ENCODE results near the gene ACKR2. TPM values are rescaled to one million over a fixed set of nuclear protein-coding genes. Genes with fewer than 3 reads are reported as not detected.
A peak's percentile ranks its signal among the peaks of the same experiment; 100 is the strongest.
"Not testable (repeated sequence)": the region's sequence is repeated elsewhere in the genome, so short reads cannot be mapped to it uniquely, and the experiment has no call there.

The ACKR2 gene
- total RNA-seq, 1 donor: 0.10 TPM

DNA sequence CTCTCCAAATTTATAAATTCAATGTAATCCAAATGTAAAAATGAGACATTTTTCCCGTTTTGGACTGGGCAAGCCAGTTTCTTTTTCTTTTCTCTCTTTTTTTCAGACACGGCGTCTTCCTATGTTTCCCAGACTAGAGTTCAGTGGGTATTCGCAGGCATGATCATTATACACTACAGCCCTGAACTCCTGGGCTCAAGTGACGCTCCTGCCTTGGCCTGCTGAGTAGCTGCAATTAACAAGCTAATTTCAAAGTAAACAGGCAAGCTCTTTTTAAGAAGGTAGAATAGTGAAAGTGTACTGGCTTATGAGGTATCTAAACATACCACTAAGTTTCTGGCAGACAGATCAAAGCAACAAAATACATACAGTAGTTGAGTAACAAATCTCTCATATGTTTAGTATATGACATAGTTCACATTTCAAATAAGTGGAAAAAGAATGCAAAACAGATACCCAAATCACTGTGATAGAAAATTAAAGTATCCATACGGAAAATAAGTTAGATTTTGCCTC lies 18.5 kb upstream of the ACKR2 start:
- Histone ChIP-seq H3K4me3 (ENCODE audit: low read length) (no peak overlapping the region), H3K4me1 (ENCODE audit: insufficient read depth, low read length) (no peaks in the 10 kb centered on the region), H3K9me3 (ENCODE audit: low read depth, low read length) (no peaks in the 10 kb centered on the region), H3K27me3 (ENCODE audit: insufficient read depth, low read length) (no peaks in the 10 kb centered on the region)

DNA sequence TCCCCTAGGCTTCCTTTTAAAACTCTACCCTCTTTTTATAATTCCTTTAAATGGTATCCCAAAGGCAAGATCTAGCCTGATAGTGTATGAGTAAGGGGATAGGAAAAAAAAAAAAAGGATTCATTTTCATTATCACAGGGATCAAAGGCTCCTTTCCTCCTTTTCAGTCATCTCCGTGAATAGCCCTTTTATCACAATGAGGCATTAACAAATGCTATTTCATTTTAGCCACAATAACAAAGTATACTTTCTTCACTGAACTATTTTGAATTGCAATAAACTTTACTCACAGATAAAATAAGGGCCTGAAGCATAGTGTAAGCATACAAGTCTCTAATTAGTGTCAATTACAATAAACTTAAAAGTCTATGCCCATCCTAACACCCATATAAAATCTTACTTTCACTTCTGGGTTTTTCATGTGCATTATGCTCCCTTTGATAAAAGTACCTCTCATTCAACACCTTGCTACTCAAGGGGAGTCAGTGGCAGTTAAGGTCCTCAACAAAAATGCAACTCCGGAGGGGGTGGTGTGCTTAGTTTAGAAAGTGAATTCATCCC lies 13.5 kb upstream of the ACKR2 start:
- H3K4me1 ChIP-seq (ENCODE audit: insufficient read depth, low read length): peaks cover 9% of the 10 kb centered on the region
- H3K9me3 ChIP-seq (ENCODE audit: low read depth, low read length): no peaks in the 10 kb centered on the region
- no peaks in the 10 kb centered on the region for H3K27me3 ChIP-seq (ENCODE audit: insufficient read depth, low read length)
- no peak overlapping the region for H3K4me3 ChIP-seq (ENCODE audit: low read length)

DNA sequence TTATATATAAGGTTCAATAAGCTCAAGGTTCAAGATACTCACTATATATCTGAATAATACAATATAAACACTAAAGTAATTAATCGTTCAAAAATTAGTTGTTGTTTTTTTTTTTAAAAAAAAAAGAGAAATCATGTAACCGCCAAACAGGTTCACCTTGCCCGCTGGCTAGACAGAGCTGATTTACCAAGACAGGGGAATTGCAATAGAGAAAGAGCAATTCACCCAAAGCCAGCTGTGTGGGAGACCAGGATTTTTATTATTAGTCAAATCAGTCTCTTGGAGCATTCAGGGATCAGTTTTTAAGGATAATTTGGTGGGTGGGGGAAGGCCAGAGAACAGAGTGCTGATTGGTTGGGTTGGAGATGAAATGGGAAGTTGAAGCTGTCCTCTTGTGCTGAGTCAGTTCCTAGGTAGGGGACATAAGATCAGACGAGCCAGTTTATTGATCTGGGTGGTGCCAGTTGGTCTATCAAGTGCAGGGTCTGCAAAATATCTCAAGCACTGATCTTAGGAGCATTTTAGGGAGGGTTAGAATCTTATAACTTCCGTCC lies 12.8 kb upstream of the ACKR2 start:
- Histone ChIP-seq H3K4me3 (ENCODE audit: low read length) (no peak overlapping the region), H3K4me1 (ENCODE audit: insufficient read depth, low read length) (peaks cover 14% of the 10 kb centered on the region), H3K27me3 (ENCODE audit: insufficient read depth, low read length) (no peaks in the 10 kb centered on the region), H3K9me3 (ENCODE audit: low read depth, low read length) (no peaks in the 10 kb centered on the region)

DNA sequence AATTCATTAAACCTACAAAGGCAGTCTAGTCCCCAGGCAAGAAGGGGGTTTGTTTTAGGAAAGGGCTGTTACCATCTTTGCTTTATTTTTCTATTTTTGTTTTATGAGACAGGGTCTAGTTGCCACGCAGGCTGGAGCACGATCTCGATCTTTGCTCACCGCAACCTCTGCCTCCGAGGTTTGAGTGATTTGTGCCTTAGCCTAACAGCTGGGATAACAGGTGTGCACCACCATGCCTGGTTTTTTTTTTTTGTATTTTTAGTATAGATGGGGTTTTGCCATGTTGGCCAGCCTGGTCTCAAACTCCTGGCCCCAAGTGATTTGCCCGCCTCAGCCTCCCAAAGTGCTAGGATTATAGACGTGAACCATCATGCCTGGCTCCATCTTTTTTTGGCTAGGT lies 9.9 kb upstream of the ACKR2 start:
- Histone ChIP-seq H3K9me3 (ENCODE audit: low read depth, low read length) (no peaks in the 10 kb centered on the region), H3K27me3 (ENCODE audit: insufficient read depth, low read length) (no peaks in the 10 kb centered on the region), H3K4me1 (ENCODE audit: insufficient read depth, low read length) (peaks cover 24% of the 10 kb centered on the region), H3K4me3 (ENCODE audit: low read length) (no peak overlapping the region)

DNA sequence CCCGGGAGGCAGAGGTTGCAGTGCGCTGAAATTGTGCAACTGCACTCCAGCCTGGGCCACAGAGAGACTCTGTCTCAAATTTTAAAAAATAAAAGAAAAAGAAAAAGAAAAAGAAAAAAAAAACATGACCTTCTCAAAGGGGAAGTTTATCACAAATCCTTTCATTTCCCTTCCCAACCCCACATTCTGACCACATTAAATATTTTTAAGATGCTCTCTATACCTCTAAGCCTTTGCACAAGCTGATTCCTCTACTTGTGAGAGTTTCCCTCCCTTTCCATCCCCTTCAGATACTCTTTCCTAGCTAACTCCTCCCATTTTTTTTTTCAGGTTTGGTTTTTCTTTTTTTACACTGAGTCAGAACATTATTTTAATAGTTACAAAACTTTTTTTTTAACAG lies 9.0 kb upstream of the ACKR2 start:
- peaks cover 29% of the 10 kb centered on the region for H3K4me1 ChIP-seq (ENCODE audit: insufficient read depth, low read length)
- no peaks in the 10 kb centered on the region for H3K9me3 ChIP-seq (ENCODE audit: low read depth, low read length)

DNA sequence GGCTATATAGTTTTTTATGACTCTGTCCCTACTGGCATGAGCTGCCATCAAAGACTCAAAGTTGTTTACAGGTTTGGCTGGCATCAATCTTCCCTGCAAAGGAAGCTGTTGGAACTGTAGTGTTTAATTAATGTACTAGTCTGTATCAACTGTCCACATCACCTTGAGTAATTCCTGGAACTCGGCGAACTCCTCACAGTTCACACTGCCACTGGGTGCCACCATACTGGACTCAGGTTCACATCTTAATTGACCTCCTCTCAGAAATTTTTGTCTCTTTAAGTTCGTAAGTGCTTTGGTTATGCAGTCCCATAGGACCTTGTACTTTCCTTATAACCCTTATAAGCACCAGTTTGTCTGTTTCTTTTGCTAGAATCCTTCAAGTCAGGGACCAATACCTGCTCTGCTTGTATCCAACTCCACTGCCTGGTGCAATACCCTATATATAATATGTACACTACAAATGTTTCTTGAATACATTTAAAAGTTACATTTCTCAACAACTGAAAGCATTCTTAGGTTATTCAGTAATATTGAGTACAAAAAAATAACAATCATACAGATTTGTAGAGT lies 8.1 kb upstream of the ACKR2 start:
- H3K4me1 ChIP-seq (ENCODE audit: insufficient read depth, low read length): peaks cover 30% of the 10 kb centered on the region
- no peaks in the 10 kb centered on the region for H3K9me3 ChIP-seq (ENCODE audit: low read depth, low read length)
- no peak overlapping the region for H3K4me3 ChIP-seq (ENCODE audit: low read length)
- no peaks in the 10 kb centered on the region for H3K27me3 ChIP-seq (ENCODE audit: insufficient read depth, low read length)

More for the DNA sequence above, 9.0 kb upstream of the ACKR2 start:
- no peak overlapping the region for H3K4me3 ChIP-seq (ENCODE audit: low read length)
- no peaks in the 10 kb centered on the region for H3K27me3 ChIP-seq (ENCODE audit: insufficient read depth, low read length)

DNA sequence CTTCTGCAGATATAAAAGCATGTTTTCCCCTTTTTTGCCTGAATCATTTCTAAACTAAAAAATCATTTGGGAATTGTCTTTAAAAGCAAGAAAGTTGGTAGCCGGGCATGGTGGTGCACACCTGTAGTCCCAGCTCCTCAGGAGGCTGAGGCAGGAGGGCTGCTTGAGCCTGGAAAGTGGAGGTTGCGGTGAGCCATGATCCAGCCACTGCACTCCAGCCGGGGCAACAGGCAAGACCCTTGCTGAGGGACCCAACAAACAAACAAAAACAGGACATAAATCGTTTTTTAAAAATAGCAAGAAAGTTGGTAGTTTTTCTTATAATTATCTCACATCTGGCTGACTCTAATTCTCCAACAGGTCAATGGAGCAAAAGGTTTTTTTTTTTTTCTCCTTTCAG lies 7.5 kb upstream of the ACKR2 start:
- peaks cover 3% of the 10 kb centered on the region for H3K27me3 ChIP-seq (ENCODE audit: insufficient read depth, low read length)
- H3K4me3 ChIP-seq (ENCODE audit: low read length): no peak overlapping the region
- no peaks in the 10 kb centered on the region for H3K9me3 ChIP-seq (ENCODE audit: low read depth, low read length)
- H3K4me1 ChIP-seq (ENCODE audit: insufficient read depth, low read length): peaks cover 30% of the 10 kb centered on the region

DNA sequence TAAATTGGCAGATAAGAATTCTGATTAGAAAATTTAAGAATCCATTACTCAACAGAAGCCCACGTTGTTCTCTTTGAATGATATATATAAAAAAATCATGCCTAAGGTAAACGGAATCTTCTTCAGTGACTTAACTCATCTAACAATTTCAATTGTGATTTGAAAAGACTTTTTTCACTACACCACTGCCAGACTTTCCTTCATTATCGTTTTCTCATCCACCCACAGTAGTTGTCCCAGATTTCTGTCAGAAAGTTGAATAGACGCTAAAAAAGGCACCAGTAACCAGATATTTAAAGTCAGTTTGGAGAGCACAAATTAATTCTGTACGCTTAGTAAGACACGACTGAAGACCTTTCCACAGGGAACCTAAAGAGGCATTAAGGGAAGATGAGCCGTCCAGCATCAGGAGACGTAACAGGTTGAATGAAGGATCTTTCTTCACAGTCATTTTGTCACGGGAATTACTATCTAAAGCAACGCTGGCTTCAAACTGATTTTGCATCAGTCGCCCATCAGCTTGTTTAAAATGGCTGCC lies 6.3 kb upstream of the ACKR2 start:
- peaks cover 30% of the 10 kb centered on the region for H3K4me1 ChIP-seq (ENCODE audit: insufficient read depth, low read length)
- peak overlapping the region; percentile 91 for H3K4me3 ChIP-seq (ENCODE audit: low read length)
- peaks cover 3% of the 10 kb centered on the region for H3K27me3 ChIP-seq (ENCODE audit: insufficient read depth, low read length)
- no peaks in the 10 kb centered on the region for H3K9me3 ChIP-seq (ENCODE audit: low read depth, low read length)

DNA sequence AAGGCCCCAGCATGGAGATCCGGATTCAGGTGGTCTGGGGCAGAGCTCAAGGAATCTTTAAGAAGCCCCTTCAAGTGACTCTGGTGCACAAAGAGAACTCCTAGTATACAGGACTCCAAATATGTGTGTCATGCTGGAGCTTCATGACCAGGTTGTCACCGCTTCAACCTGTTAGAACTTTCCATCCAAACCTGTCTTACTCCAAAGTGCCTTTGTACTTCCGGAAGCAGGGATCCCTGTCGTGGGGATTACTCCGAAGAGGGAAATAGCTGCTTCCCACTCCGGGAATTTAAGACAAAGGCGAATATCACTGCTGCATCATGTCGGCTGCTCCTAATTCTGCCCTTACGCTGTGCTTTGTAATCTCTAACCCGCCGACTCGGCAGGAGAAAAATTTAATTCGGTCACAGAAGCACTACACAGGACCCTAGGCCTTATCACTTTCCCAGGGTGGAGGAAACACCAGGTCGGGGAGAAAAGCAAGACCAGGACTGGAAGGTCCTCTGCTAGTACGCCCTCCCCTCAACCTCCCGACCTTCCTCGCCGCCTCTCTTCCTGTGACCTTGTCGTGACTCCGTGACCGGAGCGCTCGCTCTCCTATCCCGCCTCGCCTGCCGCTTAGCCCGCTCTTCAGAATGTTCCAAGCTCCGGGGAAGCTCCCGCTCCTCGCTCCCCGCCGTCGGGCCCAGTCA lies 5.7 kb upstream of the ACKR2 start:
- H3K9me3 ChIP-seq (ENCODE audit: low read depth, low read length): no peaks in the 10 kb centered on the region
- peaks cover 3% of the 10 kb centered on the region for H3K27me3 ChIP-seq (ENCODE audit: insufficient read depth, low read length)

DNA sequence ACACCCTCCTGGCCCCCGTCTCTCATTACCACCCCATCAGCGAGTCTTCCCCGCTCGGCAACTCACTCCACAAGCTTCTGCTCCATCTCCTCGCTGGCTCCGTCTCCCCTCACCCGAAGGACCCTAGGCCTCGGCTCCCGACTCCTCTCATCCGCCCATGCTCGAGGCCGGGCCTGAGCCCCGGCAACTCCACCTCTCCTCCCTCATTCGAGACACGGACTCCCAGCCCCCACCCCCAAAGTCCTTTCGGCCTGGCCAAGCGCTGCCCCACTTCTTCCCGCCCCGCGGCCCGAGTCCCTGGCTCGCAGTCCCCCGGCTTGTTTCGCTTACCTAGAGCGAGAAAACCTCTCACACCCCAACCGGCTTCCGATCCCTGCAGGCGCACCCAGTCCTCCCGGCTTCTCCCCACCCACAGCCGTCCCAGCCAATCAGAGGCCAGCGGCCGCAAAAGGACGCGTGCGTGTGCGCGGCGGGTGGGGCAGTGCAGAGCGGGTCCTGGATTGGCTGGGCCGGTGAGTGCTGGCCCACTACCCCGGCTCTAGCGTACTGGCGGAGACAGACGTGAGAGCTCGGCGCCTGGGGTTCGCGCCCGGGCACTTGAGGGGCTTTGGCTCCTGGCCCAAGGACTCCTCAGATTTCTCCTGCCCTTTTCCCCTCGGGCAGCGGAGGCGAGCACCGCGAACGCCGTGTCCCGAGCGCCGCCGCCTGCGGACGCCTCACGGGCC lies 5.0 kb upstream of the ACKR2 start, which contains the start of gene HIGD1A:
Gene HIGD1A, minus strand, starts transcription at position 385 of the 725 bp plus-strand sequence. CDS start 10,237 bp downstream, outside the sequence.
- Histone ChIP-seq H3K4me1 (ENCODE audit: insufficient read depth, low read length) (peaks cover 30% of the 10 kb centered on the region), H3K27me3 (ENCODE audit: insufficient read depth, low read length) (peaks cover 3% of the 10 kb centered on the region), H3K9me3 (ENCODE audit: low read depth, low read length) (no peaks in the 10 kb centered on the region), H3K4me3 (ENCODE audit: low read length) (peak within 1 kb of the TSS; percentile 91)

More for the DNA sequence above, 5.7 kb upstream of the ACKR2 start:
- peaks cover 30% of the 10 kb centered on the region for H3K4me1 ChIP-seq (ENCODE audit: insufficient read depth, low read length)
- H3K4me3 ChIP-seq (ENCODE audit: low read length): peak overlapping the region; percentile 91

DNA sequence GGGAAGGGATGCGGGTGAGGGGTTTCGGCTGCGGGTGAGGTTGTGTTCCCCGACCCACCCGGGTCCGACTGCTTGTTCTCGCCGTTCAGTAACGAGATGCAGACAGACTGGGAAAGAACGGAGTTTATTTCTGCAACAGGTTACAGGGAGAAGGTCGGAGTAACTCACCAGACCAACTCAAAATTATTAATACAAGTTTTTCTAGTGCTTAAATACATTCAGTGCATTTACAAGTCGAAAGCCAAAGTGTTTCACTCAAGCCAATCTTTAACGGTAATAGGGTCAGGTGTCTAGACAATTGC lies 4.5 kb upstream of the ACKR2 start:
- peak overlapping the region; percentile 91 for H3K4me3 ChIP-seq (ENCODE audit: low read length)
- H3K9me3 ChIP-seq (ENCODE audit: low read depth, low read length): no peaks in the 10 kb centered on the region

DNA sequence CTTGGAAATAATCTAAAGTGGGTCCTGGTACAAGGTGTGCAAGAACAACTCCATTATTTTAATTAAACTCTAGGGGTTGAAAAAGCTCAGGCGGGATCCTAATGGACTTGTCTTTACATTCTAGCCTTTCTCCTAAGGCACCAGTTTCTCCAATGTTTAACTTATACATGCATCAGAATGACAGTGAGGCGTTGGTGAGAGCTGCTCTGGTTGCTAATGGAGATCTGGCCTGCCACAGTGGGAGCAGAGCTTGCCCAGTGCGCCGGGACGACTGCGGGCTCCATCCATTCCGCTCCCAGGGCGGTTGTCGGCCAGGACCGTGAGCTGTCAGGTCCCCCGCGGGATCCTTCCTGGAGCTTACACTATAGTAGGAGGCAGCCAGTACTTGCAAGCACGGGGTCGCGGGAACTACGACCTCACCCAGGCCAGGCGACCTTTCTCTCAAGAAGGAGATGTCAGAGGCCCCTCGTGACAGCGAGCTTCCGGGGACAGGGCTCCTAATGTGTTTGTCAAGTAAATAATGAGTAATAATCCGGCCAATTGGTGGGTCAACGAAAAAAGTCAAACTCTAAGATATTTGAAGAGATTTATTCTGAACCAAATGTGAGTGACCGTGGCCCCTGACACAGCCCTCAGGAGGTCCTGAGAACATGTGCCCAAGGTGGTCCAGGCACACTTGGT lies 4.0 kb upstream of the ACKR2 start:
- Histone ChIP-seq H3K4me3 (ENCODE audit: low read length) (peak overlapping the region; percentile 91), H3K9me3 (ENCODE audit: low read depth, low read length) (no peaks in the 10 kb centered on the region), H3K4me1 (ENCODE audit: insufficient read depth, low read length) (peaks cover 25% of the 10 kb centered on the region), H3K27me3 (ENCODE audit: insufficient read depth, low read length) (peaks cover 3% of the 10 kb centered on the region)

More for the DNA sequence above, 4.5 kb upstream of the ACKR2 start:
- H3K27me3 ChIP-seq (ENCODE audit: insufficient read depth, low read length): peaks cover 3% of the 10 kb centered on the region
- peaks cover 30% of the 10 kb centered on the region for H3K4me1 ChIP-seq (ENCODE audit: insufficient read depth, low read length)

DNA sequence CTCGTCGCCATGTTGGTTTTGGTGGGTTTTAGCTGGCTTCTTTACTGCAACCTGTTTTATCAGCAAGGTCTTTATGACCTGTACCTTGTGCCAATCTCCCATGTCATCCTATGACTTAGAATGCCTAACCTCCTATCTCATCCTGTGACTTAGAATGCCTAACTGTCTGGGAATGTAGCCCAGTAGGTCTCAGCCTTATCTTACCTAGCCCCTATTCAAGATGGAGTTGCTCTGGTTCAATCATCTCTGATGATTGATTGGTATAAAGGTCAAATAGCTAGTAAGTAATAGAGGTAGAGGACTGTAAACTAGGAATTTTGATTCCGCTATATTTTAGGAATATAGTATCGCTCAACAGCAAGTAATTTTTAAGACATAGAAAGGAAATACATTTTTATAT lies 1.3 kb upstream of the ACKR2 start:
- H3K9me3 ChIP-seq (ENCODE audit: low read depth, low read length): no peaks in the 10 kb centered on the region
- H3K4me3 ChIP-seq (ENCODE audit: low read length): no peak overlapping the region
- H3K4me1 ChIP-seq (ENCODE audit: insufficient read depth, low read length): peaks cover 16% of the 10 kb centered on the region
- H3K27me3 ChIP-seq (ENCODE audit: insufficient read depth, low read length): peaks cover 3% of the 10 kb centered on the region

DNA sequence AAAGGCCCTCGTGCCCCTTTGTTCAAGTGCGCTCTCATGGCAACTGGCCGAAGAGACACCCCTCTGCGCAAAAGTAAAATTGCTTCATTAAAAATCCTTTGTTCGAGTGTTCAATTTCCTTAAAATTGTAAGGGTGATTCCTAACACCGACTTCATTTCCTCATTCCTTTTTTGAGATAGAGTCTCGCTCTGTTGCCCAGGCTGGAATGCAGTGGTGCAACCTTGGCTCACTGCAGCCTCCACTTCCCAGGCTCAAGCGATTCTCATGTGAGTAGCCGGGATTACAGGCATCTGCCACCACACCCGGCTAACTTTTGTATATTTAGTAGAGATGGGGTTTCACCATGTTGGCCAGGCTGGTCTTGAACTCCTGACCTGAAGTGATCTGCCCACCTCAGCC lies 1.5 kb downstream of the ACKR2 start:
- not testable (repeated sequence) for H3K27me3 ChIP-seq (ENCODE audit: insufficient read depth, low read length); H3K9me3 ChIP-seq (ENCODE audit: low read depth, low read length); H3K4me1 ChIP-seq (ENCODE audit: insufficient read depth, low read length); H3K4me3 ChIP-seq (ENCODE audit: low read length)
